HG03469 (cell line): ENCODE data around the gene VIPR1.

ENCODE experiments used
- ATAC-seq: cut with Tn5 transposase; IDR thresholded peaks from one replicate; pipeline ENCODE4 v1.9.1; 2021; ENCODE audit warnings: mild to moderate bottlenecking, moderate library complexity, moderate number of reproducible peaks; ENCODE audit not compliant: unreplicated experiment

VIPR1 gene

DNA sequence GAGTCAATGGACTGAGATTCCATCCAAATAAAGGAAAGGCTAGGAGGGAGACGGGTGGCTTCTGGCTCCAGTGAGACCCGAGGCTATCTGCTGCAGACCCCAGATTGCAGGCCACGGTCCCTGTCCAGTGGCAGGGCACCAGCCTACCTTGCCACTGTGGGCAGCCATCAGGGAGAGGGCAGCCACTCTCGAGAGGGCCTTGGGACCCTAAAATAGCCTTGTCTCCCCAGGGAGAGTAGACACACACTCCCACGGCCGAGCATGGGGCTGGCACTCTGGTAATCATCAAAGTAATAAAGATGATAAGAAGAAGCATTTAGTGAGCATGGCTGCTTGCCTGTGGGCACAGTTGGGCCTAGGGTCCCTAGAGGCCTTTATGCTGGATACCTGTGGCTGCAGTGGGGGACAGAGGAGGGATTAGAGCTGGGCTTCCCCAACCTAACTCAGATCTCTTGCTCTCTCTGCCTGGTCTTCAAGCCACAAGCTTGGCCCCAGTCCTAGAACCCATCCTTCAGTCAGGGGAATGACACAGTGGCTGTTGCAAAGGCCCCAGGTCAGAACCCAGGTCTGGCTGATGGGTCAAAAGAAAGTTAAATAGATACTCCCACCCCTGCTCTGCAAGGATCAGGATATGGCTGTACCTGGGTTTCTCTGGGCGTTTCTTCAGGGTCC lies 9.2 kb upstream of the VIPR1 start:
- ATAC-seq: no peak

DNA sequence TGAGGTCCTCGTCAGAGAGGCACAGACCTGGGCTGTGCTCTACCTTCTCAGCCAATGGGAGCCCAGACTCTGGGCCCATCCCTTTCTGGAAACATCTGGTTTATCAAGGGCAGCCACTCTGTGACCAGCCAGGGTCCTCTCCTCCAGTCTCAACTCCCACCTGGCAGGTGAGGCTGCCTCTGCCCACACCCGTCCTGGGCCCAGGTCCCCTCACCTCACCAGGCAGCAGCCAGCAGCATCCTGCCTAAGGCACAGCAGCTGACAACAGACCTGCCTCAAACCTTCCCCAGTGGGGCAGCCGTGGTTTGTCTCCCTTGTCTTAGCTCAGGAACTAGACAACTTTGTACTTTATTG lies 8.7 kb upstream of the VIPR1 start:
- no peak for ATAC-seq

DNA sequence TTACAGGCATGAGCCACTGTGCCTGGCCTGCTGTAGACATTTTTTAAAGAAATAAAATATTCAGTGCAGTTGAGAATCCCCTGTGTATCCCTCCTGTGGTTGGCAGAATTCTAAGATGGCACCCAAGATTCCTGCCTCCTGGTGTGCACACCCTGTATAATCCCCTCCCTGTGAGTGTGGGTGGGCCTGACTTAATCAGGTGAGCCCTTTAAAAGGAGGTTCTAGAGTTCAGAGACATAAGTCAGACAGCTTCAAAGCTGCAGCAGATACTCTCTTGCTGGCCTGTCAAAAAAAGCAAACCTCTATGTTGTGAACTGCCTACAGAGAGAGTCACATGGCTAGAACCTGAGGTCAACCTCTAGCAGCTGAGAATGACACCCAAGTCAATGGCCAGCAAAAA lies 7.0 kb upstream of the VIPR1 start:
- no peak for ATAC-seq

DNA sequence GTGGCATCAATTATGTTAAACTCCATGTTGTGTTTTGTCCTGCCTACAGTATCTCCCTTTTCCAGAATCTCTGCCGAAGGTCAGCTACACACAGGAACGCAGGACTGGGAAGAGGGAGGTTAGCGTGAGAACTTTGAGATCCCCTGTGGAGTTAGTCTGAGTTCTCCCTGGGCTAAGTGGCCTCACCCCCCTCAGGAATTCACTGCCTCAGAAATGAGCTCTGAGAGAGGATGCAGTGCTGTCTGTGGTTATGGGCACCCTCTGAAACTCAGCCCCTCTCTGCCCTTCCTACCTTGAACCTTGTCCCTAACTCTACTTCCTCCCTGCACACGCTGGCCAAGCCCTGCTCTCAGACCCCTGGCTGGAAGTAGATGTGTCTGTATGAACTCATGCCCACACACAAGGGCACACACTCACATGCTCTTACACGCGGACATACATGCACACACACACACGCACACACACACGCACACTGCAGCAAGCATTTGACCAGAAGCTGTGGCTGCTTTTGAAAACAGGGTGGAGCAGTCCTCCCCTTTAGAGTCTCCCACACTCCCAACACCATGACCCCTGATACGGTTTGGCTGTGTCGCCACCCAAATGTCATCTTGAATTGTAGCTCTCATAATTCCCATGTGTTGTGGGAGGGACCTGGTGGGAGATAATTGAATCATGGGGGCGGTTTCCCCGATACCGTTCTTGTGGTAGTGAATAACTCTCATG lies 5.3 kb upstream of the VIPR1 start:
- no peak for ATAC-seq

DNA sequence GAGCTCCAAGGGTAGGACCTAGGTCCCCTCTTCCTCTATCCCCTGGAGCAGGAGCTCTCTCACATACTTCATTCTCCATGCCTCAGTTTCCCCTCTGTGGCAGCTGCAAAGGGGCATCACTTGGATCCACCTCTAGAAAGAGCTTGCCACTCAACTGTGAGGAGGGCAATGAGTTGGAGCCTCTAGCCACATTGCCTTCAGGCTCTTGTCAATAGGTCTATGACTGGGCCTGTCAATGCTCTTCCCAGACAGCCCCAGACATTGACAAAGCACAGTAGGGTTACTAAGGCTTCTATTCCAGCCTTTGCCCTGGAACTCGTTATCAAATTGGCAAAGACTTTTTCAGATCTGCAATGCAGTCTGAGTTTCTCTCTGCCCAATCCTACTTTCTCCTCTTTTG lies 4.4 kb upstream of the VIPR1 start:
- no peak for ATAC-seq

DNA sequence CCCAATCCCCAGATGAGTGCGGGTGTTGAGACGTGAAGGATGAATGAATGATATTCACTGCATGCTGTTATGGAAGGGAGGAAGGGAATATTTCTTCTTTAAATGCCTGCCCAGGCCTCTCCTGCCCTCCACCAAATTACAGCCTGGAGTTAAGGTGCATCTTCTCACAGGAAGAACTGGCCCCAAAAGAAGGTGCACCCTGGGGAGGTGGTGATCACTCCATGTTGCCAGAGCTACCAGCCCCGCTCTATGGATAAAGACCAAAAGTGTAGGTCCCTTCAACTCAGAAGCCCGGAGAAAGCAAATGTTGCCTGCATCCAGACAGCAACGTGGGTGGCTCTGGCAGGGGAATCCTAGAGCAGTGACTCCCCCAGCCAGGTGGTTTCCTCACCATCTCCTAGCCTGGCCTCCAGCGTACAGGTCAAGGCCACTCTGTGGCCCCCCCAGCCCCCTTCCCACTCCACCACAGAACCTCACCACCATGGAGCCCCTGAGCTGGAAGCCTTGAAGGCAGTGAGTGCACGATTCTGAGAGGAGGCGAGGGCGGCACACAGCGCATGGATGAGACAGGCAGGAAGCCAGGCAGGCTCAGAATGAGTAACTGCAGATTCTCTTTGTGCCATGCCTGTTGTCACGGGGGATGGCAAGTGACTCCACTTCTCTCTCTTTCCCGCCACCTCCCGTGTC lies 3.5 kb upstream of the VIPR1 start:
- ATAC-seq: no peak

DNA sequence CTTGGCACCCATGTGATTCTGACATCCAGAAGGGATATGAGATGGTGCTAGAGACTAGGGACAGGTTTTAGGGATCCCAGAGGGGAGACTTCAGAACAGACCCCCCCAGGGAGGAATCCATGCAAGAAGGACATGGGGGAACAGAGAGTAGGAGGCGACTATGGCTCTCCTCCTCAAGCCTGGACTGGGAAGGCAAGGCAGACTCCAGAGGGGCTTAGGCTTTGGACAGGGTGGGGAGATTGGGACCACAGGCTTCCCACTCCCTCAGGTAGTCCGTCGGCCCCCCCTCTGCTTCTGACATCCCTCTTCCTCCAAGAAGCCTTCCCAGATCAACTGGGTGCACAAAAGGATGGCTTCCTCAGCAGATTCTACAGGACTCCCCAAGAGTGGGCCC lies 3.0 kb upstream of the VIPR1 start:
- ATAC-seq: no peak

DNA sequence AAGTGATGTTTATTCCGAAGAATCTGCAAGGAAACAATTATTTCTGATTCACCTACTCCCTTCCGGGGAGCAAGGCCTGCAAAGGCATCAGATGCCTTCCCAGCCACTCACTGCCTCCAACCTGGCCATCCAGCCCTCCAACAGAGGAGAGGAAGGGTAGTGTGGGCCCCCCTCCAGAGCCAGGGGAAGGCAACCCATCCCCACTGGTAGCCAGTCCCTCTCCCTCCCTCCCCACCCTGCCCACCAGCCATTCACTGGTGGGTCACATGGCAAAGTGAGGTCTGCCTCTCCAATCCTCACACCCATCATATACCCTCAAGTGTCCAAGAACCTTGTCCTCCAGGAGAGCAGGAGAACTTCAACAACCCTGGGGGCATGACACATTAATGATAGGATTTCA lies 2.4 kb upstream of the VIPR1 start:
- ATAC-seq: no peak

DNA sequence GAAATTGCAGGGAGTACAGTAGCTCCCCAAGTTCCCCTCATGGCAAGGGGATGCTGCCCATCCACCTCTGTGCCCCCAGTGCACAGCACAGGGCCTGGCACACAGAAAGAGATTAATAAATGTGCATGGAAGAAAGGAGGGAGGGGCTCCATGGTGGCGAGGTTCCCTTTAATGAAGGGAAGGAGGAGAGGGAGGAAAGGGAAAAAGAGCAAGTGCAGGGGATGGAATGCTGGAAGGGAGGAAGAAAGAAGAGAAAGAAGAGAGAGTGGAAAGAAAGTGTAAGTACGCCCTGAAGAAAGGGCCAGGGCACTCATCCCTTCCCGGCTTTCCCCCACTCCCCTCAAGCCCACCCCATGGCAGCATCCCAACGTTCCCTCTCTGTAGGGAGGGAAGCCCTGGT lies 1.5 kb upstream of the VIPR1 start:
- no peak for ATAC-seq

DNA sequence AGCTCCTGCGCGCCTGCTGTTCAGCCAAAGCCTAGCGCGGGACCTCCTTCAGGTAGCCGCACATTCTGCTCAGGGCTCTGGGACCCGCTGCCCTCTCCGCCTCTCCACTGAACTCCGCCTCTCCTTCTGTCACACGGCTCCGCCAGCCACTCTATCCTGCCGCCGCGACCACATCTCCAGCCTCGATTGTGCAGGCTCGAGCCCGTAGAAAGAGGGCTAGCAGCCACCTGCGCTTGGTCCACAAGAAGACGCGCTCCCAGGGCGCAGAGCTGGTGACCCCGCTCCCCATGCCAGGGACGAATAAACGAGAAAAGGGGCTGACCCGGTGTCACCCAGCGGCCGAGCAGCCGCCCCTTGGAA lies 1.1 kb upstream of the VIPR1 start:
- ATAC-seq: no peak

DNA sequence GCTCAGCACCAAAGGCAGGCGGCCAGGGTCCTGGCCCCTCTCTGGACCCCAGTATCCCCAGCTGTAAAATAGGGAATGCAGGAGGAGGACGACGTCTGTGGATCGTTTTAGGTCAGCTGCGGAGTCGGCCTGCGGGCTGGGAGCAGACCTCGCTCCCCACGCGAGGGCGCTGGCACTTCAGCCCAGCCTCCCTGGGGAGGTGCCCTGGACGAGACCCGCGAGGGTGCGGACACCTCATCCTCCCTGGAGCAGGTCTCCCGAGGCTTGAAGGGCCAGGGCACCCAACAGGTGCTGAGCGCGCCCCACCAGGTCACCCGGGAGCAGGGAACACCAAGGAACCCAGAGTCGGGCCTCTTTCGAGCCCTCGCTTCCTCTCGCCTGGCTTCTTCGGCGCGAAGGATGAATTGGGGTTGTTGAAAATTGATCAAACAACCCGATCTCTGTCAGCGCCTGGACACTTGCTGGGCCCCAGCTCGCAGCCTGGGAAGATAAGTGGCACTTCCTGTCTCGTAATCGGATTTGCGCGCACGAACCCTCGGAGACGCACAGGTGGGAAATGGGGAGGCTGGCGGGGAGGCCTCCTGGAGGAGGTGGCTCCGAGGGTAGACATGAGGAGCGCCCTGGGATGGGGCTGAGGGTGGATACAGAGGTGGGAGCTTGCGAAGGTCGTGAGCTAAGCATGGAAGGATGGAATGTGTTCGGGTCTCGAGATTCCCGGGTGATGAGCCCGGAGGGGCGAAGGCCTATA lies 588 bp upstream of the VIPR1 start:
- no peak for ATAC-seq

DNA sequence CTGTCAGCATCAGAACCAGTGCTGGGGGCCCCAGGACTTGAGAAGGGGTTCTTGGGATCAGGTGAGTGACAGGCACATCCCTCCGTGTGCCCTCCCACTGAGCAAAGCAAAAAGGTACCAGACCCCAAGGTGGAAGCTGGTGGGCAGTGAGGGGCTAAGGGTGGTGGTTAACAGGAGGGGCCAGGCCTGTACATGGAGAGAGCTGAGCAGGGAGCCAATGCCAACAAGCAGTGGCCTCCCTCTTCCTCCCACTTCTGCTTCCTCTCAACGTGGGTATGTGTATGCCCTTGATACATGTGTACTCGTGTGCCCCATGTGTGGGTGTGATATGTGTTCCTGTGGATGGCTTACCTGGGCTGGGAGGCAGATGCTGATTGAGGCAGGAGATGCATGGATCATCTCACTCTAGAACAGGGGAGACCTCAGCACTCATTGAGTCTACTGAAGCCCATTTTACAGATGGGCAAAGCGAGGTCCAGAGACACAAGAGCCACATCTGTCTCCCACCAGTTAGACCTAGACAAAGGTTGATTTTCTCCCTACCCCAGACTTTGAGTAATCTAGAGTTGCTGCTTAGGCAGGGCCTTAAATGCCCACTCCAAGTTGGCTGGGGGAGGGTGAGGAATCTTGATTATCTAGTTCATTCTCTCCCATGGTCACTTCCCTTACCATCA lies 945 bp downstream of the VIPR1 start:
- ATAC-seq: no peak

DNA sequence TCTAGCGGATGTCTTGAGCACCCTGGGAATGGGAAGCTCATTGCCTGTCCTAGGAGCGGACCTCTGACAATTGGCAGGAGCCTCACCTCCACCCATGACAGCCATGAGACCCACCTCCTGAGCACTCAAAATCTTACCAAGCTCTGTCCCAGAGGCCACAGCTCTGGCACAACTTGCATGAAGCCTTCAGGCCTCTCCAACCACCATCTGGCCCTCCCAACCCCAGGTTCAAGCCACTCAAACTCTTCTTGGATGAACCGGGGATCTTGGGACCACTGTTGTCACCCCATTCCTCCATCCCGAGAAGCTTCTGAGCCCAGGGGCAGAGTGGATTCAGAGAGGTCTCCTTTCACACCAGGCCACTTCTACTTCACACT lies 1.5 kb downstream of the VIPR1 start:
- ATAC-seq: no peak

DNA sequence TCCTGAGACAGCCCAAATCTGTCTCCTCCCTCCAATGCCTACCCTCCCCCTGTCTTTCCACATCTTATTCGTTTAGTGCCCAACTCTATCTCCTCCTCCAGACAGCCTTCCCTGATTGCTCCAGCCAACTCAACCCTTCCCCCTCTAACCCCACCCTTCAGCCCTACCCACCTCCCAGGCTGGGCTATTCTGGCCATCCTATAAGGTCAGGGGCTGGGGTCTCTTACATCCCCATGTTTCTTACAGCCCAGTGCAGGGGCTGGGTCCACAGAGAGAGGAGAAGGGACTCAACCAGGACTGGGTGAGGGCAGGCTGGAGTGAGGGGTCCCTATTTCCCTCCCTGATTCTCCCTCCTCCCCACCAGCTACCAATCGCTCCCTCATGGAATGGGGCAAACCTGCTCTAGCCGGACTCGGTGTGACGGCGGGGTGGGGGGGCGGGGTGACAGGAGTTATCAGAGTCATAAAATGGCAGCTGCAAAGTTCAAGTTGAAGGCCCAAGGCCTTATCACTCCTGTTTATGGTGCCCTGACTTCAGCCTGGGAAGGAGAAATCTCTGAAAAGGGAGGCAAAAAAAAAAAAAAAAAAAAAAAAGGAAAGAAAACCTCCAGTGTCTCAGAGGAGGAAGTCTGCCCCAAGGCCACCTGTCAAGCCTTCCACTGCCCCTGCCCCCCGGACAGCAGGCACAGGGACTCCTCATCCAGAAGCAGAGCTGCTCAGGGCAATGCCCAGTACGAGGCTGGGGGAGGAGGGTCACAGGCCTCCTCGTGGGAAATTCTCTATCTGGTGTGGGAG lies 2.1 kb downstream of the VIPR1 start:
- ATAC-seq: no peak

DNA sequence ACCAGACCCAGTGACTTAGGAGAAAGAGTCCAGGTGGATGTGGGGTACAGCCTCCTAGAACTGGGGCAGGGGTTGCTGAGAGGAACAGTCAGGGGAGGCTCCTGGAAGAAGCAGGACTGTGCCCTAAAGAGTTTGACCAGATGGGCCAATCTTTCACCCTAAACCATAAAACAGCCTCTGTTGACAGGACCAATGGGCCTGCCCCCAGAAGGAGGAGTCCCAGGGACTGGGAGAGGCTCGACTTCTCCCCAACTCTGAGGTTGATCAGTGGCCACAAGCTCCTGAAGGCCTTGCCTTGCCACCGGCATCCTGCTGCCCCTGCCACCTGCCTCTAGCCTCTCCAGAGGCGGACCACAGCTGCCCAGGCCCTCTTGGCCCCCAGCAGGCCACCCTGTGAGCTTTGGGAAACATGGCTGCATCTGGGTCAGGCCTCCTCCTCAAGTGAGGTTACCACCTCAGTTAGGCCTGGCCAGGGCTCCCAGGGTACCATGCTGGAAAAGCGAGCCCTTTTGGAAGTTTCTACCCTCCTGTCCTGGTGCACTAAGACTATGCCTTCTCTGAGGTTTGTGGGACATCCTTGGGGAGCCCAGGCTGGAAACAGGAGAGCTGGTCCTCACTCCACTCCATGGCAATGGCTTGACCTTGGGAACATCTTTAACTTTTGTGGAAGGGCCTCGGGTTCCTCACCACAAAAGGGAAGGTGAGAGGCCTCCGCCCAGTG lies 2.8 kb downstream of the VIPR1 start:
- no peak for ATAC-seq

DNA sequence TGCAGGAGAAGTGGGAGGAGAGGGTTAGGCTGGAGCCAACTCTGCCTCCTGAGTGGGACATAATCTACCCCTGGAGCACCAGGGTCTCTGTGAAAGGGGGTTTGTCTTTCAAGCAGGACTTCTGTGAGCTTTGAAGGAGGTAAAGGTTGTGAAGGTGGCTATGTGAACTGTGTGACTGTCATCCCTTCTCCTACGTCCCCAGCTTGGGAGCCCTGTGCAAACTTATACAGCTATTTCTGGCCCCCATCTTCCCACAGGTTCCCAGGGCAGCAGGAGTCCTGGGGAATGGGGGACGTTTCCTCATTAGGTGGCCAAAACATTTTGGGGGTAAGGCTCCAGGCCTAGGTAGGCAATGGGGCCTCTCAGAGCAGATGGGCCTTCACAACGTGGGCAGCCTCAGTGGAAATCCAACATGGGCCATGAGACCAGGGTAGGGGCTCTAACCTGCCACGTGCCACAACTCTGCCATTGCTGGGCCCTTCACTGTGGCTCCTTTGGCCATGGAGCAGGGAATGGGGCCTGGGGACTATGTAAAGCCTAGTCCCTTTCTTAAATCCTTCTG lies 3.5 kb downstream of the VIPR1 start:
- no peak for ATAC-seq

DNA sequence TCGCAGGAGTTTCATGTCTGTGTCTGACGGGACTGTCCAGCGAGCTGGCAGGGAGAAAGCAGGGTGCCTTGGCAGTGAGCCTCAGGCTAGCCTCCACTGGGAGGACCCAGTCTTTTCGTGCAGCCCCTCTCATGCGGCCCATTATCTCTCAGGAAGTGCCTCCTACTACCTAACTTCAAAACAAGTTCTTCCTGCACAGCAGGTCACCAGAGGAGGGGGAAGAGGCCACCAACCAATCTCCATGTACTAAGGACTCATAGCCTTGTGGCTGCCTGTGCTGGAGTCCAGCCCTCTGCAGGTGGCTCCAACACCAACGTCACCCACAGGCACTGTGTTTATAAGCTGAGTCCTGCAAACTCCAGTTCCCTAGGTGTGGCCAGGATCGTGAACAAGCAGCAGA lies 4.8 kb downstream of the VIPR1 start:
- ATAC-seq: no peak

DNA sequence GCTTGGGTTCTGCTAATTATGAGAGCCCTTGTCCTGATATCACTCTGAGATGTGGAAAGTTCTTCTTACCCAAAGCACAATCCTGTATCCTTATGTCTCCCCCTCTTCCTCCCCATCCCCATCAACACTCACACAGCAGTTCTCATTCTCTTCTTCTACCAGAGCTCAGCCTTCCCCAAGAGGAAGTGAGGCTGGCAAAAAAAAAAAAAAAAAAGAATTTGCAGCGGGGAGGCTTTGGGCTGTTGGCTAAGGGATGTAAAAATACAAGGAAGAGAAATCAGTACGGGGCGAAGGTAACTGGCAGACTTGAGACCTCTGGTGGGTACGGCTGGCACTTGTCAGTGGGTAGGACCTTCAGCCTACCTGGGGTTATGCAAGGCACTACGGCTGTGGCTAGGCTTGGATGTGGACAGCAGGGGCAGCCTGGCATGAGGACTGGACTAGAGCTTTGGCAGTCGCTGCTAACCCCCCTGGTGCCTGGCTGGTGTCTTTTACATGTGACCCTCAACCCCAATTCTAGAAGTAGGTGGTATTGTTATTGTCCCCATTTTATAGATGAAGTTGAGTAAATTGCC lies 5.4 kb downstream of the VIPR1 start:
- no peak for ATAC-seq

DNA sequence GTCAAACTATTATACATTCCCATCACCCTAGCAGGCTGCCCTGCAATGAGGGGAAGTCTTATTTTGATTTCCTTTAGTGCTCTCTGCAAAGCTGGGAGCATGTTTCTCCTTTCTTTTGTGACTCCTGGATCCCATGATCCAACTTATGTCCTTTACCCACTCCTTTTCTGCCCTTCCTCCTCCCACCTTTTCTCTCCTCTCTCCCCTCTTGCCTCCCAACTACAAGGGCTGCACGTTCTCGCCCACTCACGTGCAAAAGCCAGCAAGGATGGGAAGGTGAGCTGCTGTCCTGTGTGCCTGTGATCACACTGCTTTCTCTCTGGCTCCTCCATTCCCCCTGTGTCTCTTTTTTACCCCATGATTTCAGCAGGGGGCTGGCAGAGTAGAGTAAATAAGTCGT lies 6.1 kb downstream of the VIPR1 start:
- no peak for ATAC-seq
